RPMI8226 (cell line): ENCODE measurements around the gene GALNT18.

Experiments used
- DNase-seq: peaks from one replicate; pipeline ENCODE4 v3.0.0-alpha.2; 2015

GALNT18 gene

DNA sequence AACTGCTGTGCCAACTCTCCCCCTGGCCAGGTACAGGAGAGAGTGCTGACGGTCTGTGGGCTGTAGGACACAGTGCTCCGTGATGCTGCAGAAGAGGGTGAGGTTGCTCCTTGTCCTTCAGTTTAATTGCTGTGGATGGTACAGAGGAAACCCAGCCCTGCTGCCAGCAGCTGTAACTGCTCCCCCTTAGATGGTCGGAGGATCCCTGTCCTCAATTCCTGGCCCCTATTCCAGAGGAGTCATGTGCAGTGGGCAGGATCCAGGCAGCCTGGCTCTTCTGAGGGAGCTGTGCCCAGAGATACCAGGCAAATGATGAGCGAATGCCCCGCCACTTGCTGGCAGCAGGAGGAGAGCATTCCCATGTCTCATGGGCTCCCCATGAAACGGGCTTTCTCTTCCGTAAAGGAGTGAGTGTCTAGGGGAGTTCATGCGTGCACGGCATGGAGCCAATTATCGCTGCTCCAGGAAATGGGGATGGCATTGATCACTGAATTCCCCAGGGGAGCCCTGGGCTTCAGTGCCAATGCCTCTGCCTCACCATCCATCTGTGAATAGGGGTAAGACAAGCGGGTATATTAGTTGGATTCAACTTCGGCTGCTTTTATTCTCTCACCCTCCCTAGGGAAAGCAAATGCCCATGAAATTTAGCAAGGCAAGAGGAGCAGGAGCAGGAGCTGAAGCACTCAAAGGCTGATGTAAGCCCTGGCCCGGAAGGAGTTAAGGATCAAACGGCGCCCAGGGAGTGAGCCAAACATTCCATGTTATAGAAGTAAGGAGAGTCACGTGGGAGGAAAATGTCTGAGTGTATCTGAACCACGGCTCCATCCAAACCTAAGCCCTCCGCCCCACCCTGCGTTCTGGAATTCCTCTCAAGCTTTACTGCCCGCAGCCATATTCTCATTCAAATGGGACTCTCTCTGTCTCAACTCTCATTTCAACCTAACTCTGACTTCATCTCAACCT, 217.8 kb downstream of the GALNT18 start:
- no peak for DNase-seq

DNA sequence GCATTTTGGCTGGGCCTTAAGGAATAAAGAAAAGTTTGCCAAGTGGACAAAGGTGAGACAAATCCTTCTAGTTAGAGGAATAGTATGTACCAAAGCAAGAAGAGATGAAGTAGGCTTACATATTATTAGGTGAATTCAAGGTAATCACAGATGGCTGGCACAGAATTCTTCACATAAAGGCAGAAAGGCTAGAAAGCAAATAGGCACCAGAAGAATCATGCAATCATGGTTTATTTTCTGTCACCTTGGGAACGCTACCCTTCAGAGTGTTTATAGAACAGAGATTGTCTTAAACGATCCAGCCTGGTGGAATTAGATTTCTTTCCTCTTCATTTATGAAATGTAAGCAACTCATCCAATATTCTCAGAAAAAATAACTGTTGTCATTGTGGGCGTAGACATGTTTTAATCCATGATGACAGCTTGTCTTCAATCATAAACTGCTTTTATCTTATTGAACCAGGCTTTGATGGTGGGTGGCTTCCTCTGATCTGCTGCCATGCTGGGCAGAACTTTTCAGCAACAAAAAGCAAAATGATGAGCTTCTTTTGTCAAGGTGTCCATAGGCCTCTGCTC, 219.8 kb downstream of the GALNT18 start:
- DNase-seq = no peak

DNA sequence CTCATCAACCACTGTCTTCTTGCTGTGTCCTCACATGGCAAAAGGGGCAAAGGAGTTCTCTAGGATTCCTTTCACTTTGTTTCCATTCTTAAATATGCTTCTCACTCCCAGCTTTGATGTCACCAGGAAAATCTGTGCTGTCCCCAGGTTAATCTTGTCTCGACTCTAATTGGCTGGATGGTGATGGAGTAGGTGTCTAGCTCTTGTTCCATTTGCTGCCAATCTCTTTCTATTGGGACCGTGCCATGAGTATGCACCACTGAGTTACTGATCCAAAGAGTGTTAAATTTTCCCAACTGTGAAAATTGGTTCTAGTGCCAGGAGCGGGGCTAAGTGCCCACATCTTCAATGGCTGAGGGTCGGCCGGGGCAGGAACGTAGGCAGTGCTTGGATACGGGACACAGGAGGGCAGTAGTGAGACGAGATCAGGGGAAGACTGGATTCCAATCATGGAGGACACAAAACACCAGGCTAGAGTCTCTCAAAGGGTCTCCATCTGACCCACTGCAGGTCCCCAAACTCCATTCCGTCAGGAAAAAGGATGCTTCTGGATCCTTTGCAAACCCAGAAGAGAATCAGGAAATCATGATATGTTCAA, 221.1 kb downstream of the GALNT18 start:
- no peak for DNase-seq

DNA sequence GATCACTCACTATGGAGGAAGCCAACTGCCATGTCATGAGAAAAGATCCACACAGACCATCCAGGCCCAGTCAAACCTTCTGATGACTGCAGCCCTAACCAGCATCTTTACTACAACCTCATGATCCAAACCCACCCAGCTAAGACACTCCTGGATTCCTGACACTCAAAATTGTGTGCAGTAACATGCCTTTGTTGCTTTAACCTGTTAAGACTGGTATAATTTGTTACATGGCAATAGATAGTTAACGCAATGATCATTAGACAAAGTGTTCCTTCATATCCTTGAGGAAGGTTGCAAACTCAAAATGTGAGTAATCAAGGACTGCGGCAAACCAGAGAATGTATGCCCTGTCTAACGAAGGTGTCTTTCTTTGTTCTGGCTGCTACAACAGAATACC, 221.7 kb downstream of the GALNT18 start:
- no peak for DNase-seq

DNA sequence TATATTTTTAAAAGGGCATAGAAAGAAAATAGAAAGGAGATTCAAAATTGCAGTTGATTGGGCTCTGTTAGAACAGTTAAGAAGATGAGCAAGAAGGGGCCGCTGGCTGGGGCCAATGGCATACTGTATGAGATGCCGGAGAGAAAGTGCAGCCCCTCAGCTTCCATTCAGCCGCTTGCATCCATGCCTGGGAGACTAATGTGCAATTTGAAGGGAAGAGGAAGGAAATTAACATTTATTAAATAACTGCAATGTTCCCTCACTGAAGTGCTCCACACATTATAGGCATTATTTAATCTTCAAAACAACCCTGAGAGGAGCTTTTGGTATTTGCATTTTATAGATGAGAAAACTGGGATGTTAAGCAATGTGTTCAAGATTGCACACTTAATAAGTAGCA, 224.0 kb downstream of the GALNT18 start:
- no peak for DNase-seq

DNA sequence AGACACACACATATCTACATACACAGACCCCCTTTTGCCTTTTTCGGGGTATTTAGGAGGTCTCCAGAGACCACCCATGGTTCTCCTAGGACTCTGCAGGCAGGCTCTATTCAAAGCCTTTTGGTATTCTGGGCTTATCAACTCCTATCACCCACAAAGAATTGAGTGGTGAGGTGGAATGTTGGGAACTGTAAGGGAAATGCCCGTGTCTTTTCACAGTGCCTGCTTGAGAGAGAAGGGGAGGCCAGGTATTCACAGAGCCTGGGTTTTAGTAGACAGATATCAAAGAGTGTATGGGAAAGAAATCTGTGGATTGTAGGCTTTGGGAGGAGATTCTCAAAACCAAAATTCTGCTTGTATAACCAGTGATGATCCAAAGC, 224.8 kb downstream of the GALNT18 start:
- DNase-seq = no peak

DNA sequence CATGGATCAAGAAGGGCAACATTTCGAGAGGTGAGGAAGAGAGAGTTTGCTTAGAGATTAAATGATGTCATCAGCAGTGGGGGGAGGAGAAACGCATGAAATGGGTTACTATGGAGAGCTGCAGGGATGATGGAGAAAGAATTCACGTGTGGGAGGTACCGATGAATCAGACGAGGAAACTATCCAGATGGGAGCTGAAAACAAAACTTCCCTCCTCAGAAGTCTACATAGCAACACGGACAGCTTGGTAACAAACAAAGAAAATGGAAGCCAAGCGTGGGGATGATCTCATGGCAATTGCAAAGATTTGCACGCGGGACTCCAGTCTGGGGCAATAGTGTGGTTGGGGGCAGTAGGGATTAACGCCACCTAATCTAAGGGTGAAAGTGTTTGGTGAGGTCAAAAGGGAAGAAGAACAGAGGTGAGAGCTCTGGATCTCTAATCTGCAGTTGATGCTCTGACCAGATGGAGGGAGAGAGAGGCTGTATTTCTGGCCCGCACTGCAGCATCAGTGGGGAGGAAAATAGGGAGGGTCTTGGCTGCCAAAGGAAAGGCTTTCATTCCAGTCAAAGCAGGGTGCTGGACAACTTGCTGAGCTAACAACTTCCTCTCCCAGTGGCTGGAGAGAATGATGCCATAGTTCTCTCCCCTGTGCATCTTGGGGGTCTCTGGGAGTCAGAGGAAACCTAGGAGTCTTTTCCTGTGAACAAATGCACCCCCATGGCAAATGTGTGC, 225.3 kb downstream of the GALNT18 start:
- no peak for DNase-seq

DNA sequence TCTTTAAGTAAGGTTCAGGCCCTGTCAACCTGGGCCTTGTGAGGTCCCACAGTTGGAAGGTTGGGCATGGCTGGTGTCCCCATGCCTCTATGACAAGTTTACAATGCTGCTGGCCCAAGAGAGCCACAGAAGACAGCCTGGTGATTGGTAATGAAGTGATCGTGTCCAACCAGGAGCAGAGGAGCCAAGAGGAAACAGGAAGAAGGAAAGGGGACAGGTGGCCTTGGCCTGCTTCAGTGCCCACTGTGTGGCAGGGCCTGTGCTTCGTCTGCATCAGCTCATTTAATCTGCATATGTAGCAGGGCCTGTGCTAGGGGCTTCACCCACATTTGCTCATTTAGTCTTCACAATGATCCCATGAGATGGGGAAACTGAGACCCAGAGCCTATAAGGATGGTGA, 226.7 kb downstream of the GALNT18 start:
- no peak for DNase-seq

DNA sequence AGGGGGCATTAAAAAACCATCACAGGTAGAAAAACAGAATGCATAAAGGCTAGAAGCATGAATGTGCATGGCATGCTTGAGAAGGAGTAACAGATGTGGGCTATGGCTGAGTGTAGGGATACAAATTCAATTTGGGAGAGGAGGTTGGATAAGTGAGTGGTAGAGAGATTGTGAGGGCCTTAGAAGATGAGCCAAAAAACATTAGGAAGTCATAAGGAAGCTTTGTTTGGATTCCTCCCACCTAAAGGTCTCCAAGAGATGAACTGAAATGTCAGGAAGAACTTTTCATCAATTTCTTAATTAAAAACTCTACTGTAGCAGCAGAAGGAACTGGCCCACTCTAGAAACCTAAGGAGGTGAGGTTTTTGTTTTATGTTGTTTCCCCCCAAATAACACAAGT, 227.6 kb downstream of the GALNT18 start:
- DNase-seq = no peak

DNA sequence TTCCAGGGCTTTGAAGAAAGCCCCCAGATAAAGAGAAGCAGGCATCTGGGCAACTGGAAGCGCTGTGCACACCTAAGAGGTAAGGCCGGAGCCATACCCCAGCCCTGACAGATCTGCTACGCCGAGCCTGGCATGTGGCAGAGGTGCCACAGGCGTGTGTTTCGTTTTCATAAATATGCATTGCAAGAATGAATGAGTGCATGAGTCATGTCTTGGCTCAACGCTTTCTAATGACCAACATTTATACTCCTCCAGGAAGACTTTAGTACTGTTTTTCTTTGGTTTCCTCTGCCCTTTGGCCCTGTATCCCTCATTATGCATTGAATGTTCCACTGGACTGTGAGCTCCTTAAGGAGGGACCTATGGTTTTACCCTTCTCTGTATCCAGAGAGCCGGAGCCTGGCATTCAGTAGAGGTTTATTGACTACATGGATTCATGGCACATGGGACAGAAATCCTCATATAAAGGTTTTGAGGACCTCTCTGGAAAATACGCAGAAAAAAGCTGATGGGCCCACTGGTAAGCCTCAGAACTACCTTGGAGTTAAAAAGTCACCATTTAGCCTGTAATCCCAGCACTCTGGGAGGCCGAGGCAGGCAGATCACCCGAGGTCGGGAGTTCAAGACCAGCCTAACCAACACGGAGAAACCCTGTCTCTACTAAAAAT, 229.9 kb downstream of the GALNT18 start:
- DNase-seq = no peak

DNA sequence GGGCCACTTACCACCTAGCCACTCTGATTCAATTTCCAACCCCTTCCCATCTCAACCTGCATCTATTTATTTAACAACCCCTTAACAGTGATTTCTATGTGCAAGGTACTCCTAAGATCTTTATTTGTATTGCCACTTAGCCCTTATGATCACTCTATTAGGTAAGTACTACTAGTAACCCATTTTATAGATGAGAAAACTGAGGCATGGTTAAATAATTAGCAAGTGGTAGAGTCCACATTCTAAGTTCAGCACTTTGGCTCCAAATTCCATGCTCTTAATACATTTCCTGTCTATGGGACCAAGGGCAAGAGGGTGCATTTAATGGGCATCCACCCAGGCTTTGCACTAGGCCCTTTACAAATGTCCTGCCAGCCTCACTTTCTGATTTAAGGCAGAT, 230.6 kb downstream of the GALNT18 start:
- DNase-seq = no peak

DNA sequence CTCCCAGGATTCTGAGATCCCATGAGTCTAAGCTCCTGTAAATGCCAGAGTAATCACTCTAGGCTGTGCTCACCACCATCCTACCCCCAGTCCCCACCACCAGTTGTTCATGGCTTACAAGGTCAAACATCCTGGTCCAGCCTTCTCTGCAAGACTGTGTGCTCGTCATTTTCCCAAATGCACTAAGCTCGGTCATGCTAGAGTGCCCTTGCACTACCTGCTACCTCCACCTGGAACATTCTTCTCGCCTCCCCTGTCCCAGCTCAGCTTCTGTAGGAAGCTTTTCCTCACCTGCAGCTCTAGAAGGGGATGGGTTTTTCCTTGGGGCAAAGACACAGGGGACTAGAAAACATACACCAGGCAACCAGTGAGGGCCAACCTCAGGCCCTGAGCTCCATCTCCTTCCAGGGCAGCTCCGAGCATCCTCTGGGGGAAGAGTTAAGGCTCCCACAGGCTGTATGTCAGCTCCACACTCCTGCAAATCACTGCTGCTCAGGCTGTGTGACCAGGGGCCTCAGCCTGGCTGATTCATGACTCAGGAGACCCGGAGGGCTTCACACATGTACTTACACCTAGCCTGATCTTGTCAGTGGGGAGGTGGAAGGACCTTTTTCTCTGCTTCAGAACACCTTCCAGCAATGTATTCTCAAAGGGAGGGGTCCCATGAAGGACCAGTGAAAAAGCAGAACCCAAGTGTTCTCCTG, 231.6 kb downstream of the GALNT18 start:
- DNase-seq = no peak

DNA sequence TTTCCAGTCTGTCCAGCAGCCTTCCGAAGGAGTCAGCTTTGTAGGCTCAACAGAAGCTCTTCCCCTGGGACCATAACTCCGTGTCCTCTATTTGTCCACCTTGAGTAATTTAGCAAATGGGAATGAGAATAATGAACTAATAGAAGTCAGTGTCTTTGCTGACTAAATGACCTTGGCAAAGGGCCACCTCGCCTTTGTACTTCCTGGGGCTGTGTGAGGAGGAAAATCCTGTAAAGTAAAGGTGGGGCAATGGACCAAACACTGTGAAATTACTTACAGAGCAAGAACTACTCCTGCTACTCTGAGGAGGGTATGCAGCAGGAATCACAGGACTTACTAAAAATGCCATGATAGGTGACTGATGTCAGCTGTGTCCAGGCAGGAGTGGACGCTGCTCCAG, 232.6 kb downstream of the GALNT18 start:
- DNase-seq = no peak

DNA sequence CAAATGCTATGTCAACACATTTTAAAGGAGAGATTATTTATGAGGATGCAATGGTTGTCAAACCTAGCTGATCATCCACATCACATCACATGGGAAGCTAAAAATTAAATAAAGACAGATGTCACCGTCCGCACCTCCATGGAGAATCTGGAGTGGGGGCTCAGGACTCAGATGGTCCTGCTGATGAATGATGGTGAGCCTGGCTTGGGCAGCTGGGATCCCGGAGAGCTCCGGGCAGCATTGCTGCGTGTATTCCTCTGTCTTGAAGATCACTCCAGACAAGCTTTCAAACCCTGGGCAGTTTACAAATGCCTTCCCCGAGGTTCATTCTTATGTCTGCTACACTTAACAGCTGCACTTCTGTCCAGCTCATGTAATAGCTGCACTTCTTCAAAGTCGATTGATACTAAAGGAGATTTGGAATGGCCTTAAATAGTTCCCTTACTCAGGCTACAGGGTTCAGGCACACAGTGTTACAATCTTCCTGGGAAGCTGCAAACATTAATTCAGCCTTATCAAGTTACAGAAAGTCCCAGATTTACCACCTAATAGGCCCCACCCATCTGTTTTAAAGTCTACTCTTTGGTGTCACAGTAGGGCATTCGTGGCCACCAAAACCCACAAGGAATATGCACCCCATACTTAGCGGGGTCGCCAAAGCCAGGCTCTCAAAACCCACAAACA, 234.0 kb downstream of the GALNT18 start:
- no peak for DNase-seq

DNA sequence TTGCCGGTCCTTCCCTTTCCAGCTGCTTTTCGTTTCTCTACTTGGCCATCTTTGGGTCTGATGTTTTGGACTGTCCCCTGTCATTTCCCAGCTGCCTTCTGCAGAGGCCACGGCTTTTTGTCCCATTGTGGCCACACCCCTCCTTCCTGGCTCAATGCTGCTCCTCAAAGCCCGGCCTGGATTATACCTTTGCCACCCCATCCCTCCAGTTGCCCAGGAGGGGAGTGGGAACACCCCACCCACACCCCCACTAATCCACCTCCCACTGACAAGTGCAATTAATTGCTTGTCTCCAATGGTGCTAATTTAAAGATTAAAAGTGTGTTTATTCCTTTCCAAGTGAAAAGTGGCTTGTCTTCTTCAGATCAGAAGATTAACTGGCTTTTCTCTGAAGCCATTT, 234.6 kb downstream of the GALNT18 start:
- DNase-seq = no peak

DNA sequence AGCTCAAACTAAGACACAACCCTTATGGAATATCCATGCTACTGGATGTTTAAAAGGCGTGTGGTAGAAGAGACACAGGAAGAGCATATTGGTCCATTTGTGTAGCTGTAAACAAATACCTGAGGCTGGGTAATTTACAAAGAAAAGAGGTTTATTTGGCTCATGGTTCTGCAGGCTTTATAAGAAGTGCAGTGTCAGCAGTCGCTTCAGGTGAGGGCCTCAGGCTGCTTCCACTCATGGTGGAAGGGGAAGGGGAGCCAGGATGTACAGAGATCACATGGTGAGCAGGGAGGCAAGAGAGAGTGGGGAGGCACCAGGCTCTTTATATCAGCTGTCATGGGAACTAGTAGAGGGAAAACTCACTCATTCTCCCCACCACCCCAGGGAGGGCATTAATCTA, 237.0 kb downstream of the GALNT18 start:
- no peak for DNase-seq

DNA sequence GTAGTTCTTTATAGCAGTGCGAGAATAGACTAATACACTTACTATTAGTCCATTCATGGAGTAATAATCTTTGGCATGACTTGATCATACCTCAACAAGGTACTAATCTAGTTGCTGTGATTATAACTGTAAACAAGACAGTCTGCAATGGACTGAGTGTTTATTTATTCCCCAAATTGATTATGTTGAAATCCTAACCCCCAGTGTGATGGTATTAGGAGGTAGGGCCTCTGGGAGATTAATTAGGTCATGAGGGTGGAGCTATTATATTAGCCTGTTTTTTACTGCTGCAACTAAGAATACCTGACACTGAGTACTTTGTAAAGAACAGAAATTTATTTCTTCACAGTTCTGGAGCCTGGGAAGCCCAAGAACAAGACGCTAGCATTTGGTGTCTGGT, 237.8 kb downstream of the GALNT18 start:
- no peak for DNase-seq

DNA sequence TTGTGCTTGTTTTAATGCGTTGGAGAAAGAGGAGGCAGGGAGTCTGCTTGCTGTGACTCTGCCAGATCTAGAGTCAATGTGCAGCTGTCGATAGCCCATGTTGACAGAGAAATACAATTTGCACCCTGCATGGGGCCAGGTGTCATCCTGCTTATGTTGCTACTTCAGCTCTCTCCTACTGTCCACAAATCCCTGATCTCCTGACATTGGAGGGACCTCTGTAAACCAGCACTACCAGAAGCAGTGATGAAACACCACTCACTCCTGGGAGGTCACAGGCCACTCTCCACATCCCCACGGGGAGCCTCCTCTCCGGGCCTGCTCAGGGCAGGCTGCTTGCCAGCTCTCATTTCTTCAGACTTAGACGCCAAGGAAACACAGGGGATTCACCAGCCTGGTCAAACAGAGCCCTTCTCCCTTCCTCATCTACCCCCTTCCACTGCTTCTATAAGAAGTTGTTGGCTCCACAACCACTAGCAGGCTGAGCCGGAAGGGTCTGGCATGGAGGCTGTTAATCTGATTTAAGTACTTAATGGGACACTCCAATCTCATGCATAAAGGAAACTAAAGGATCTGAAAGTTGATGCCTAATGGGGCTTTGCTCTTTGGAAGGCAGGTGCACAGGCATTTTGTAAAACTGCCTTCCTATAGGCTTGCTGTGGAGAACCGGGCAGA, 238.8 kb downstream of the GALNT18 start:
- DNase-seq = no peak

DNA sequence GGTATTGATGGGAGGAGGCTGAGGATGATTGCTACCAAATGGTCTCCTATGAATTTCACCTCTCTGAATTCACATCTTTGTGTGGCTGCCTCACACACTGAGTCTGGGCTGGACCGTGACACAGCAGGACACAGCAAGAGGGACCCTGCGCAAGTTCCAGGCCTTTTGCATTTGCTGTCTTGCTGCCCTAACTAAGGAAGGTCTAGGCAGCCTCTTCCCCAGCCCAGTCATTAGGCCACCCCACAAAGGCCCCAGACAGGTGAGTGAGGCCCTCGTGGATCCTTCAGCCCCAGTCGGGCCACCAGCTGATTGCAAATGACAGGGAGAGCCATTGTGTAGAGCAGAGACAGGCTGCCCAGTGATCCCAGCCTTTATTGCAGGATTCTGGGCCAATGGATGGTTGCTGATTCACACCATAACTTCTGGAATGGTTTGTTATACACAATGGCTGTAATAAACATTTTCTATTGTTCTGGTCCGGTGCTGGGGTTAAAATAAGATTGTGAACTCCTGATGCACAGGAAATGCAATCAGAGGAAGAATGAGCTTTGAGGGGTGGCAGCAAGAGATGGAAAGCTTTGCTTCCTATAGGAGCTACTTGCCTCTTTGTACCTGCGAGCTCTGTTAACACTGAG, 240.2 kb downstream of the GALNT18 start:
- no peak for DNase-seq

DNA sequence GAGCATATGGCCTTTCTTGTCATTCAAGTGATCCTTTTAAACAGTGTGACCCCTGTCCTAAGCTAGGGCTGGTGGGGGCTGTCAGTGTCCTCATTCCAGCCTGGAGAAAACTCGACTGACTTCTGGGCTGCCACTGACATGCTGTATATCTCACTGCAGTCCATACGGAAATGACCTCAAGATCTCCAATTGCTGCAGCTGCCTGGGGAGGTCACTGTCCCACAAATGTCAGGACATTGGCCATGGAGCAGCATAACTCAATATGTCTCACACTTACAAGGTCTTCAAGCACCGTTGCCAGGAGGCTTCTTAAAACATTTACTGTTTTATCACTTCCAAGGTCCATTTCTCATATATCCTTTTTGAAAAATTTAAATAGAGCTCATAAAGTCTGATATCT, 240.9 kb downstream of the GALNT18 start:
- no peak for DNase-seq

DNA sequence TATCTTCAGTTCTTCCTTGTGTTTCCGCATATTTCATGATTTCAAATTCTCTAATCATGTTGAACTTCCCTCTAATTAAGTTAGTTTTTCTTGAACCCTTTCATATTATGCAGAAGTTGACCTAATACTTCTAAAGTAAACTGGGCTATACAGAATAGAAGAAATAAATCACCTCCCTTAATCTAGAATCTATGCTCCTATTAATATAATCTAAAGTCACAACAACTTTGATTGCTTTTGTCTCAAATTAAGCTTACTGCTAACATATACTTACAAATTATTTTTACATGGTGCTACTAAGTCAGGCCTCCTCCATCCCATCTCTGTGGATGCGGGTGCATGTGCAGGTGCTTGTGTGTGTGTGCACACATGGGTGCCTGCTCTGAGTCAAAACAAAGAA, 241.5 kb downstream of the GALNT18 start:
- DNase-seq = no peak
